A549 (cell line): Measurements from ENCODE around the gene AKR1C1. TPM values are rescaled to one million over a fixed set of nuclear protein-coding genes. Genes with fewer than 3 reads are reported as not detected.
"Not testable (repeated sequence)": the region's sequence is repeated elsewhere in the genome, so short reads cannot be mapped to it uniquely, and the experiment has no call there.

Experiments used
- ATAC-seq, 2 experiments: fragments of 200-7000 bp in 1 of 2; fragments of >200 bp in 1 of 2; cut with Nextera tagmentation in 1 of 2; cut with Tn5 transposase in 1 of 2; 3 replicates each; pipeline versions ENCODE4 v1.8.0 to v1.9.1; 2018 to 2020; ENCODE audit warnings: mild to moderate bottlenecking in 1 of 2, moderate library complexity in 1 of 2
- CTCF ChIA-PET: fragments of 300-600 bp; sonication (Branson Sonifier 250); formaldehyde crosslinking; extraction: SDS; loops from one replicate; lab custom pipeline; 2021; ENCODE audit warnings: antibody characterized with exemption, inconsistent platforms; lab: Yijun Ruan, JAX
- POLR2A ChIA-PET: fragments of 350-600 bp; formaldehyde crosslinking; extraction: SDS; loops from one replicate; lab custom pipeline; 2021; ENCODE audit warnings: antibody characterized with exemption, inconsistent platforms; lab: Yijun Ruan, JAX
- DNase-seq, 2 experiments: peaks; one replicate each; pipeline versions ENCODE4 v3.0.0 to v3.0.0-alpha.2; 2011 to 2016; ENCODE audit warnings: low read depth in 1 of 2, low spot score in 1 of 2
- FAIRE-seq: peaks from 2 replicates; lab custom pipeline; 2011; peaks lifted over from hg19 to GRCh38; lab: Jason Lieb, UNC
- H3K27ac ChIP-seq, 2 experiments: fragments of >200 bp; sonication (Bioruptor Twin); formaldehyde crosslinking; 3 replicates each; pipeline ENCODE4 v1.5.1; 2016 to 2017
- H3K4me1 ChIP-seq: fragments of >200 bp; sonication (Bioruptor Twin); formaldehyde crosslinking; 3 replicates; pipeline ENCODE4 v1.6.1; 2016
- H3K4me2 ChIP-seq: fragments of >200 bp; sonication (Bioruptor Twin); formaldehyde crosslinking; 3 replicates; pipeline ENCODE4 v1.6.1; 2016
- H3K4me3 ChIP-seq: fragments of >200 bp; sonication (Bioruptor Twin); formaldehyde crosslinking; 3 replicates; pipeline ENCODE4 v1.5.1; 2016
- H3K9me3 ChIP-seq: fragments of >200 bp; sonication (Bioruptor Twin); formaldehyde crosslinking; 3 replicates; pipeline ENCODE4 v1.6.1; 2016
- EHMT2 ChIP-seq: fragments of 200-600 bp; sonication (generic); IDR thresholded peaks from 2 replicates; pipeline ENCODE4 v1.6.1; 2016; ENCODE audit warnings: antibody characterized with exemption, low read depth, mild to moderate bottlenecking, moderate library complexity
- FOSB ChIP-seq: fragments of 250-450 bp; sonication (Bioruptor Pico); IDR thresholded peaks from 2 replicates; pipeline ENCODE4 v1.5.0; 2020; ENCODE audit warnings: mild to moderate bottlenecking, moderate library complexity
- HOXA7 ChIP-seq: fragments of 250-450 bp; sonication (Bioruptor Pico); IDR thresholded peaks from 2 replicates; pipeline ENCODE4 v1.5.0; 2020; ENCODE audit warnings: mild to moderate bottlenecking, moderate library complexity
- JUN ChIP-seq, 2 experiments: fragments of >200 bp; sonication (Bioruptor Twin); formaldehyde crosslinking; IDR thresholded peaks; 2 replicates in 1 of 2; 3 replicates in 1 of 2; pipeline ENCODE4 v1.6.1; 2016 to 2017
- KDM1A ChIP-seq: fragments of 200-600 bp; sonication (generic); IDR thresholded peaks from 2 replicates; pipeline ENCODE4 v1.6.1; 2016; ENCODE audit warnings: low read depth, mild to moderate bottlenecking
- POLR2AphosphoS2 ChIP-seq: conservative IDR thresholded peaks from 2 replicates; pipeline ENCODE4 v1.6.1; 2012; ENCODE audit warnings: low read length, improper control_type of control experiment, inconsistent platforms
- RARB ChIP-seq: fragments of 250-450 bp; sonication (Bioruptor Pico); IDR thresholded peaks from 2 replicates; pipeline ENCODE4 v1.8.0; 2021; ENCODE audit warnings: mild to moderate bottlenecking, moderate library complexity
- WGBS: methylation state at CpG from one replicate; pipeline ENCODE4 v1.1.6; 2017; ENCODE audit errors: missing lambda C conversion rate; 5-methylcytosine and 5-hydroxymethylcytosine counted together
- polyA plus RNA-seq, 4 experiments: library from polyadenylated mRNA; depleted of rRNA in 3 of 4; stranded (reverse); fragments of >200 nt; fragmentation: RNase III in 1 of 4; extraction: RNeasy Plus Mini Kit Qiagen cat#74134 plus additional on column Dnase treatment in 1 of 4; gene quantifications; 2 replicates in 3 of 4; 3 replicates in 1 of 4; pipeline ENCODE4 v1.2.3, GENCODE V29; 2011 to 2017

The AKR1C1 gene
- polyA plus RNA-seq, 2 of the 4 experiments (the other 2 are of a cell fraction) = 970 to 1,148 TPM

- not testable (repeated sequence) for DNase-seq, FAIRE-seq
- 4% methylated on average over 4 of the region's 4 CpGs for WGBS
- peak overlapping the region; percentile 76 to 81 for H3K27ac ChIP-seq
- peaks cover 23% of the 10 kb centered on the region for H3K4me1 ChIP-seq
- POLR2A ChIA-PET = interaction anchor here (1.1 to 1.7 kb wide), 5 partner anchors 16 to 114 kb away, joined by 5 to 15 read pairs (median 10); partner anchors contain the start of gene AKR1C2
- H3K4me2 ChIP-seq = peak overlapping the region; percentile 79
- peak overlapping the region; percentile 77 for H3K4me3 ChIP-seq
- TF ChIP-seq JUN (IDR thresholded peaks at IDR 0.05) = 0 out of 5 replicates have a peak, but pooled peaks of 1 of the 2 experiments have one; percentile 18
- TF ChIP-seq, all 56 proteins: peak for 1; not testable (repeated sequence) for 55
- peak; percentile 53 to 67; a peak in 5 of 6 replicates for ATAC-seq
- not testable (repeated sequence) for H3K9me3 ChIP-seq
- CTCF ChIA-PET = interaction anchor here (0.7 to 3.2 kb wide), 4 partner anchors 11 to 116 kb away, joined by 3 to 24 read pairs (median 5); no protein-coding TSS in a partner anchor
Measured at GRCh38 chr10:4963815-4964154, 570 bp downstream of the AKR1C1 start.

GRCh38 chr10:4965763-4966162 lies 2.5 kb downstream of the AKR1C1 start:
- ATAC-seq, DNase-seq, FAIRE-seq, H3K9me3 ChIP-seq: not testable (repeated sequence)
- ChIA-PET POLR2A (interaction anchor here (1.3 to 2.7 kb wide), 2 partner anchors 18 to 19 kb away, joined by 3 to 6 read pairs; no protein-coding TSS in a partner anchor), CTCF (interaction anchor here (1.5 to 3.2 kb wide), 3 partner anchors 16 to 150 kb away, joined by 5 to 24 read pairs (median 9); no protein-coding TSS in a partner anchor)
- TF ChIP-seq EHMT2 (peak; percentile 79; the same call in 1 of the 2 replicates), HOXA7 (CRISPR knock-in tag) (0 out of 2 replicates have a peak, but pooled peaks have one; percentile 43)
- Histone ChIP-seq H3K4me1 (peaks cover 25% of the 10 kb centered on the region), H3K4me2 (peak overlapping the region; percentile 79), H3K27ac (peak overlapping the region; percentile 76; a peak in 5 of 6 replicates), H3K4me3 (peak overlapping the region; percentile 77)
- WGBS = 72% methylated on average over 4 of the region's 4 CpGs

- peak; percentile 76 for FAIRE-seq
- CTCF ChIA-PET = interaction anchor here (2.1 kb wide), 1 partner anchor 15 kb away, joined by 9 read pairs; no protein-coding TSS in a partner anchor
- 72% methylated on average over 3 of the region's 3 CpGs for whole genome bisulfite sequencing
Measured at GRCh38 chr10:4967189-4967588, 4.0 kb downstream of the AKR1C1 start.

GRCh38 chr10:4969289-4969688 lies 6.1 kb downstream of the AKR1C1 start:
- POLR2A ChIA-PET, FAIRE-seq, H3K9me3 ChIP-seq, DNase-seq: not testable (repeated sequence)
- CTCF ChIA-PET = interaction anchor here (2.3 kb wide), 1 partner anchor 119 kb away, joined by 9 read pairs; no protein-coding TSS in a partner anchor
- peak overlapping the region; percentile 48 to 73; a peak in 5 of 6 replicates for H3K27ac ChIP-seq
- ATAC-seq = peak; percentile 15 to 19; a peak in 3 of 6 replicates
- H3K4me3 ChIP-seq = peak overlapping the region; percentile 33; the same call in 2 of the 3 replicates
- WGBS = 72% methylated on average over 3 of the region's 3 CpGs
- peaks cover 25% of the 10 kb centered on the region; the same call in 2 of the 3 replicates for H3K4me1 ChIP-seq
- H3K4me2 ChIP-seq = peak overlapping the region; percentile 79
- TF ChIP-seq RARB (CRISPR knock-in tag) = 0 out of 2 replicates have a peak, but pooled peaks have one; percentile 21

More at GRCh38 chr10:4967189-4967588, 4.0 kb downstream of the AKR1C1 start:
- H3K27ac ChIP-seq = peak overlapping the region; percentile 33 to 72; a peak in 5 of 6 replicates
- ATAC-seq, DNase-seq, H3K9me3 ChIP-seq: not testable (repeated sequence)
- POLR2A ChIA-PET = interaction anchor here (2.7 kb wide), 1 partner anchor 19 kb away, joined by 6 read pairs; no protein-coding TSS in a partner anchor
- H3K4me2 ChIP-seq = peak overlapping the region; percentile 79
- peak overlapping the region; percentile 77 for H3K4me3 ChIP-seq
- H3K4me1 ChIP-seq = peaks cover 18% of the 10 kb centered on the region

GRCh38 chr10:4970362-4970761 lies 7.1 kb downstream of the AKR1C1 start:
- CTCF ChIA-PET = interaction anchor here (2.3 kb wide), 1 partner anchor 120 kb away, joined by 9 read pairs; no protein-coding TSS in a partner anchor
- H3K4me3 ChIP-seq, H3K9me3 ChIP-seq, ATAC-seq, POLR2A ChIA-PET, DNase-seq, FAIRE-seq, H3K27ac ChIP-seq: not testable (repeated sequence)
- Histone ChIP-seq H3K4me1 (peaks cover 35% of the 10 kb centered on the region; the same call in 2 of the 3 replicates), H3K4me2 (peak overlapping the region; percentile 11; the same call in 1 of the 3 replicates)
- TF ChIP-seq FOSB (CRISPR knock-in tag) (peak; percentile 61; the same call in 1 of the 2 replicates), HOXA7 (CRISPR knock-in tag) (peak; percentile 93), KDM1A (0 out of 2 replicates have a peak, but pooled peaks have one; percentile 31)
- WGBS = 79% methylated on average over 2 of the region's 2 CpGs

GRCh38 chr10:4972369-4973142 lies 9.3 kb downstream of the AKR1C1 start:
- ATAC-seq = peak; percentile 35 to 51; a peak in 5 of 6 replicates
- peak; percentile 88 for FAIRE-seq
- peak overlapping the region; percentile 65 for H3K4me2 ChIP-seq
- DNase-seq, POLR2A ChIA-PET, H3K9me3 ChIP-seq: not testable (repeated sequence)
- H3K4me3 ChIP-seq = peak overlapping the region; percentile 34
- CTCF ChIA-PET = interaction anchor here (1.6 kb wide), 1 partner anchor 123 kb away, joined by 4 read pairs; no protein-coding TSS in a partner anchor
- WGBS = 58% methylated on average over 12 of the region's 18 CpGs
- H3K27ac ChIP-seq = peak overlapping the region; percentile 59 to 72; a peak in 4 of 6 replicates
- peaks cover 49% of the 10 kb centered on the region; the same call in 2 of the 3 replicates for H3K4me1 ChIP-seq
- peak in 1 of 2 experiments; percentile 55; a peak in 2 of 5 replicates for TF ChIP-seq JUN (IDR thresholded peaks at IDR 0.05)
- peak; percentile 75; the same call in 1 of the 2 replicates for TF ChIP-seq POLR2AphosphoS2
